ENCODE measurements around the gene SLC39A11. TPM values are rescaled to one million over a fixed set of nuclear protein-coding genes. Genes with fewer than 3 reads are reported as not detected.

The SLC39A11 gene
- total and polyA plus RNA-seq, 2 donors = 9.4 to 23.8 TPM

GRCh38 chr17:72974605-72975232 lies 117.8 kb downstream of the SLC39A11 start:
- Histone ChIP-seq H3K4me3 (ENCODE audit: low read depth, low read length) (no peak overlapping the region), H3K4me1 (ENCODE audit: insufficient read depth) (no peaks in the 10 kb centered on the region), H3K36me3 (ENCODE audit: insufficient read depth) (no peaks in the 10 kb centered on the region), H3K27ac (ENCODE audit: low read depth) (no peak overlapping the region)
- no peak for DNase-seq (ENCODE audit: extremely low spot score)
- 85% methylated on average over 4 of the region's 4 CpGs for WGBS

DNA sequence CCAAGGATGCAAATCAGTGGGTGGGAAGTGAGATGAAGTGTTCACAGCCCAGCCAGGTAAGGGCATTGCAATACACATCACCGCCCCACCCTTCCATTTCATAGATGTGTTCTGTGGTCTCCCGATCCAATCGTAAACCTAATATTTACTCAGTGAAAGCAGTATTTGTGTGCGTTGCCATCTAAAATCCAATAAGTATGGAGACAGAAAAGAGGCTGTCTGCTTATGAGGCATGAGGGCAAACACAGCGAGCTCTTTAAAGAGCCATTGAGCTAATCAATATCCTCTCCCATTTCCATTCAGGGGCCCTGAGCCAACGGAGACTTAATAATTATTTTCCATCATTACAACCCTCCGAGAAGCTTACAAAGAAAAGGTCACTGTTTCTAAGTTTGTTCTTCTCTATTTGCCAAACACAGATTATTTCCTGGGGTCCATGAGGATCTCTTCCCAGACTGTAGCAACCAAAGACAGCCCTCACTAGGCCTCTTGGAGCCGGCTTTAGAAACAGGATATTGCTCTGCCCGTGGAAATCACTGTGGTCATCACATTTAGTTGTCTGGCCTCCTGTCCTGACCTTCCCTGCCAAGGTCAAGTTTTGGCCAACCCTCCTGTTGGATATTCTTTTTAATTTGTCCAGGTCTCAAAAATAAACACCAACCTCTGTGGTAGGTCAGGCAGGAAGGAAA lies 120.1 kb downstream of the SLC39A11 start:
- Histone ChIP-seq H3K4me1 (ENCODE audit: insufficient read depth) (no peaks in the 10 kb centered on the region), H3K27ac (ENCODE audit: low read depth) (no peak overlapping the region), H3K4me3 (ENCODE audit: low read depth, low read length) (no peak overlapping the region), H3K36me3 (ENCODE audit: insufficient read depth) (no peaks in the 10 kb centered on the region)
- WGBS = 84% methylated on average over 9 of the region's 9 CpGs
- no peak for DNase-seq (ENCODE audit: extremely low spot score)

GRCh38 chr17:72971226-72971880 lies 121.1 kb downstream of the SLC39A11 start:
- 85% methylated on average over 11 of the region's 11 CpGs for WGBS
- DNase-seq (ENCODE audit: extremely low spot score) = no peak
- H3K4me3 ChIP-seq (ENCODE audit: low read depth, low read length) = no peak overlapping the region

DNA sequence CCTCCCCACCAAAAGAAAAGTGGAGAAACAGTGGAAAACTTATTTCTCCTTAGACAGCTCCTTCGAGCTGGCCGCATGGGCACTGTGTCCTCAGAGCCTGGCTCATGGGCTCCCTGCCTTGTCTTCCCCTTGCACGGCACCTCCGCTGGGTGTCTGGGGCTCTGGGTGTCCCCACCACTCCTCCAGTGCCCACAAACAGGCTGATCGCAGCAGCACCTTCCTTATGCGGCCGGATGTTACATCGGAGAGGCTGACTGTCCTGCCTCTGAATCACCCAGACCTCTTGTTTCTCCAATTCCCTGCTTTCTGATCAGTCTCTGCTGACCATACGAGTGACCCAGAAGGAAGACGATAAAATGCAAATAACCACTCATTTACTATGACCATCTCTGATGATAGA lies 121.7 kb downstream of the SLC39A11 start:
- H3K27ac ChIP-seq (ENCODE audit: low read depth) = no peak overlapping the region
- H3K4me1 ChIP-seq (ENCODE audit: insufficient read depth) = no peaks in the 10 kb centered on the region
- DNase-seq (ENCODE audit: extremely low spot score) = no peak
- H3K36me3 ChIP-seq (ENCODE audit: insufficient read depth) = no peaks in the 10 kb centered on the region
- no peak overlapping the region for H3K4me3 ChIP-seq (ENCODE audit: low read depth, low read length)
- WGBS = 90% methylated on average over 10 of the region's 10 CpGs

More at GRCh38 chr17:72971226-72971880, 121.1 kb downstream of the SLC39A11 start:
- Histone ChIP-seq H3K27ac (ENCODE audit: low read depth) (no peak overlapping the region), H3K4me1 (ENCODE audit: insufficient read depth) (no peaks in the 10 kb centered on the region), H3K36me3 (ENCODE audit: insufficient read depth) (no peaks in the 10 kb centered on the region)

DNA sequence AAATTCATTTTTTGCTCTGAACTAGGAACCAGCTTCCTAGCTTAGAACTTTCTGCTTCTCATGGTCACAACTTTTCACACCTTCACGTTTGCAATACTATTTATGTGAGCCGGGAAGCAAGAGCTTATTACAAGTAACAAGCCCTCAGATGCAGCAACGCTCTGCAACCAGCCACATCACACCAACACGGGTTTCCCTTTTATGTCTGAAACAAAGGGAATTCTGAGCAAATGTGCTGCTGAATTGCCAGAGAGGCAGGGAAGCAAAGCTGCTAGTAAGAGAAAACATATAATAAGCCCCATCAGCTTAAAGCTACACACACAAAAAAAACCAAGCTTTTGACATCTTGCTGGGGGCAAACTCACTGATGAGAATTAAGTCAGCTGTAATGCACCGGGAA lies 122.2 kb downstream of the SLC39A11 start:
- Histone ChIP-seq H3K4me3 (ENCODE audit: low read depth, low read length) (no peak overlapping the region), H3K4me1 (ENCODE audit: insufficient read depth) (no peaks in the 10 kb centered on the region), H3K36me3 (ENCODE audit: insufficient read depth) (no peaks in the 10 kb centered on the region), H3K27ac (ENCODE audit: low read depth) (no peak overlapping the region)
- 71% methylated on average over 5 of the region's 5 CpGs for WGBS
- DNase-seq (ENCODE audit: extremely low spot score) = no peak

GRCh38 chr17:72969293-72969906 lies 123.1 kb downstream of the SLC39A11 start:
- H3K4me1 ChIP-seq (ENCODE audit: insufficient read depth) = no peaks in the 10 kb centered on the region
- WGBS = 93% methylated on average over 5 of the region's 5 CpGs
- no peak for DNase-seq (ENCODE audit: extremely low spot score)
- no peak overlapping the region for H3K27ac ChIP-seq (ENCODE audit: low read depth)
- H3K36me3 ChIP-seq (ENCODE audit: insufficient read depth) = no peaks in the 10 kb centered on the region
- H3K4me3 ChIP-seq (ENCODE audit: low read depth, low read length) = no peak overlapping the region

DNA sequence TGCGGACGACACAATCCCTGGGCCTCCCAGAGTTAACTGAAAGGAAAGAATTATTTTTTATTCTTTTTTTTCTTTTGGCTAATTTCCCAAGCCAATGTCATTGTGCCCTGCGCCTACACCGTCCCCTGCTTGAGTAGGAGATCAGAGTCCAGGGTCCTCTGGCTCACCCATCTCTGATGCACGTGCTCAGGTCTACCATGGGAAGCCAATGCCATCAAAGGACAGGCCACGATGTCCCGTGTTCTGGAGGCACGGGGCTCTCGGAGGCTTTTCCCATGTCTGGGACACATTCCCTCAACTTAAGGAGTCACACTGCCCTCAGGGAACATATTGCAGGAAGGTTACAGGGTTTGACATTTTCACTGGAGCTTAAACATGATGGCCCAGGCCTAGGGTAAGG lies 123.7 kb downstream of the SLC39A11 start:
- H3K36me3 ChIP-seq (ENCODE audit: insufficient read depth) = no peaks in the 10 kb centered on the region
- no peaks in the 10 kb centered on the region for H3K4me1 ChIP-seq (ENCODE audit: insufficient read depth)
- no peak overlapping the region for H3K27ac ChIP-seq (ENCODE audit: low read depth)
- WGBS = 91% methylated on average over 9 of the region's 9 CpGs
- H3K4me3 ChIP-seq (ENCODE audit: low read depth, low read length) = no peak overlapping the region
- no peak for DNase-seq (ENCODE audit: extremely low spot score)

- Histone ChIP-seq H3K4me3 (ENCODE audit: low read depth, low read length) (no peak overlapping the region), H3K36me3 (ENCODE audit: insufficient read depth) (no peaks in the 10 kb centered on the region), H3K27ac (ENCODE audit: low read depth) (no peak overlapping the region), H3K4me1 (ENCODE audit: insufficient read depth) (no peaks in the 10 kb centered on the region)
- WGBS = 80% methylated on average over 5 of the region's 5 CpGs
- DNase-seq (ENCODE audit: extremely low spot score) = no peak
These were observed 124.4 kb downstream of the SLC39A11 start for GRCh38 chr17:72967977-72968585.

DNA sequence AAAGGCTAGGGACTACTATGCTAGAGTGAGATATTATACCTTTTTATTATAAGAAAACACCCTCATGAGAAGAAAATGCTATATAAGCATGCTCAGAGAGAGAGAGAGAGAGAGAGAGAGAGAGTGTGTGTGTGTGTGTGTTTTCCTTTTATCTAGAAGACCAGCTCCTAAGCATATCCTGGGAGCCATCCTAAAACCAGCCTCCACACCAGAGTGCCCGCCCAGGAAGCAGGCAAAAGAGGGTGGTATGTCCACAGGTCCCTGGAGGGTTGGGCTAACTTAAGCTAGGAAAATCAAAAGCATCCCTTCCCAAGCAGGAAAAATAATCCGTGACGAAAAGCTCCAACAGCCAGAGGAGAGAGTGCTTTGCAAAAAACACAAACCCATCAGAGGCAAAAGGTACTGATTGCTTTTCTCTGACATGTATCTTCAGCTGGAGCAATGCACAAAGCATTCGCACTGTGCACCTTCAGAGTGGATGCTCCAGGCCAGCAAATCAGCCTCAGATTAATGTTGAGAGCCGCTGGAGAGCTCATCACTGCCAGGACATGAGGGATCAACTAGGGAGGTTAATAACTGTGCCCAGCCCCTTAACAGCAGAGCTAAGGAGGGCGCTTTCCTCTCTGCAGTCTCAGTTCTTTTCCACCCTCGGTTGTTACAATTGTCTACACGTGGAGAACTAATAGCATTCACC lies 125.1 kb downstream of the SLC39A11 start:
- Histone ChIP-seq H3K4me1 (ENCODE audit: insufficient read depth) (no peaks in the 10 kb centered on the region), H3K27ac (ENCODE audit: low read depth) (no peak overlapping the region), H3K36me3 (ENCODE audit: insufficient read depth) (no peaks in the 10 kb centered on the region), H3K4me3 (ENCODE audit: low read depth, low read length) (no peak overlapping the region)
- 68% methylated on average over 8 of the region's 8 CpGs for WGBS
- no peak for DNase-seq (ENCODE audit: extremely low spot score)

DNA sequence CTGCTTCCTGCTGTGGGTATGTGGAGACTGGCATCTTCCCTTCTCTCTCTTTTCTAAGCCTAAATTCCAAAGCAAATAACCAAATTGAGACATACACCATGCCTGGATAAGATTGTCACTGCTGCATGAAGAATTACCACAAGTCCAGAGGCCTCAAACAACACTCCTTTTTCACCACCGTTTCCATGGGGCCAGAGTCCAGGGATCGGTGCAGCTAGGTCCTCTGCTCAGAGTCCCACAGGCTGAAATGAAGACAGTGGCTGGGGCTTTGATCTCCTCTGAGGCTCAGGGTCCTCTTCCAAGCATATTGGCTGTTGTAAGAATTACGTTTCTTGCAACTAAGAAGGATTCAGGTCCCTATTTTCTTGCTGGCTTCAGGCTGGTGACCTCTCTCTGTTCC lies 130.4 kb downstream of the SLC39A11 start:
- Histone ChIP-seq H3K36me3 (ENCODE audit: insufficient read depth) (no peaks in the 10 kb centered on the region), H3K4me1 (ENCODE audit: insufficient read depth) (no peaks in the 10 kb centered on the region), H3K27ac (ENCODE audit: low read depth) (no peak overlapping the region), H3K4me3 (ENCODE audit: low read depth, low read length) (no peak overlapping the region)
- 78% methylated on average over 3 of the region's 3 CpGs for WGBS
- no peak for DNase-seq (ENCODE audit: extremely low spot score)

DNA sequence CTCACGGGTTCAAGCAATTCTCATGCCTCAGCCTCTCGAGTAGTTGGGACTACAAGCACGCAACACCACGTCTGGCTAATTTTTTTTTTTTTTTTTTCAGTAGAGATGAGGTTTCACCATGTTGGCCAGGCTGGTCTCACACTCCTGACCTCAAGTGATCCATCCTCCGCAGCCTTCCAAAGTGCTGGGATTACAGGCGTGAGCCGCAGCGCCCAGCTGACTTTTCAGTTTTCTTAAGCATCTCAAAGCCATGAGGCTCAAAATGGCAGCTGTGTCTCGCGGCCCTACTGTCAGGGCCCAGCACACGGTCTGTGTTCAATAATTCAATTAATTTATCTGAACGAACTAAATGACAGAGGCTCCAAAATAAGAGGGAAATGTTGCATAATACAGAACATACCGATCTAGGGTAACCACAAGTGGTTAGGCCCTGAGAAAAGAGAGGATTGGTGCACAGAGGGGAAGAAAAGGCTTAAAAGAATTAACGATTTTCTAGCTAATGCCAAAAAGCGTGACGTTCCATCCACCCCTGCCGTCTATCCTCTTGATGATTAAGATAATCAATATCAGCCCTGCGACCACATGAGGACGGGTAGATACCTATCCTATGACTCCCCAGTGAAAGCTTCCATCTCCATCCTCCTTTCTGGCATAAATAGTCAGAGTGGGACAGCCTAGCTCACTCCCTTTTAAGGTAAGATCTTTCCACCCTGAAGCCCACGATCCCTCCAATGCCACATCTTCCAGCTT lies 136.9 kb downstream of the SLC39A11 start:
- no peaks in the 10 kb centered on the region for H3K4me1 ChIP-seq (ENCODE audit: insufficient read depth)
- 94% methylated on average over 20 of the region's 20 CpGs for WGBS
- DNase-seq (ENCODE audit: extremely low spot score) = no peak
- H3K36me3 ChIP-seq (ENCODE audit: insufficient read depth) = no peaks in the 10 kb centered on the region
- no peak overlapping the region for H3K27ac ChIP-seq (ENCODE audit: low read depth)
- H3K4me3 ChIP-seq (ENCODE audit: low read depth, low read length) = no peak overlapping the region

- WGBS = 90% methylated on average over 8 of the region's 8 CpGs
- Histone ChIP-seq H3K4me3 (ENCODE audit: low read depth, low read length) (no peak overlapping the region), H3K4me1 (ENCODE audit: insufficient read depth) (no peaks in the 10 kb centered on the region), H3K36me3 (ENCODE audit: insufficient read depth) (no peaks in the 10 kb centered on the region), H3K27ac (ENCODE audit: low read depth) (no peak overlapping the region)
- no peak for DNase-seq (ENCODE audit: extremely low spot score)
These were observed 137.9 kb downstream of the SLC39A11 start for GRCh38 chr17:72954579-72954978.

All from urinary bladder (tissue), 4 donors.